Measurements from ENCODE around the gene BCL7B.

GRCh38 chr7:73496626-73497025 is 60.9 kb downstream of the BCL7B start:
- TF ChIP-seq POLR2AphosphoS5 (IDR thresholded peaks at IDR 0.05) (no peak), CTCF (IDR thresholded peaks at IDR 0.05) (no peak)

Measured in gastroesophageal sphincter (tissue), 3 donors.